ENCODE results near the gene MUC15. TPM values are rescaled to one million over a fixed set of nuclear protein-coding genes. Genes with fewer than 3 reads are reported as not detected.

MUC15 gene
- total RNA-seq, 1 experiment from 2014 or later: not detected

DNA sequence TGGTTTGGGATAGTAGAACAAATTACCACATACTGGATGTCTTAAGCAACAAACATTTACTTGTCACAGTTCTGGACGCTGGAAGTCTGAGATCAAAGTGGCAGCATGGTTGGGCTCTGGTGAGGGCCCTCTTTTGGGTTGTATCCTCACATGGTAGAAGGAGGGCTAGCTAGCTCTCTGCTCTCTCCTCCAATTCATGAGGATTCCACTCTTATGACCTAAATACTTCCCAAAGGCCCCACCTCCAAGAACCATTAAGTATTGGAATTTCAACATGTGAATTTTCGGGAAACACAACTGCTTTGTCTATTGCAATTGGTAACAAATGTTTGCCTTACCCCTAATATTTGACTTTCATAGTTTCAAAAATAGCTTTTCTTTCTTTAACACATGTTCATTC is 52.6 kb downstream of the MUC15 start:
- no peak overlapping the region for H3K4me3 Mint-ChIP-seq (ENCODE audit: unreplicated experiment)
- no peak overlapping the region for H3K27ac Mint-ChIP-seq (ENCODE audit: low read depth, unreplicated experiment)
- intact Hi-C loops (cut with micrococcal nuclease): no loop called here
- TF ChIP-seq CTCF (IDR thresholded peaks at IDR 0.05; ENCODE audit: unreplicated experiment): no peak
- ChIA-PET POLR2A (no interaction called here), CTCF (interaction anchor here (1.2 kb wide), 1 partner anchor 131 kb away, joined by 4 read pairs; no protein-coding TSS in a partner anchor)
- no peaks in the 10 kb centered on the region for H3K4me1 Mint-ChIP-seq (ENCODE audit: insufficient read depth, unreplicated experiment)
- H3K9me3 Mint-ChIP-seq (ENCODE audit: unreplicated experiment): no peaks in the 10 kb centered on the region
- no peak for DNase-seq (ENCODE audit: unreplicated experiment)
- H3K27me3 Mint-ChIP-seq (ENCODE audit: insufficient read depth, unreplicated experiment): peaks cover 65% of the 10 kb centered on the region
- BruUV-seq (replicated peaks): no TSS peak
- no peaks in the 10 kb centered on the region for H3K36me3 Mint-ChIP-seq (ENCODE audit: insufficient read depth, unreplicated experiment)

GRCh38 chr11:26512196-26512595 is 59.9 kb downstream of the MUC15 start:
- DNase-seq (ENCODE audit: unreplicated experiment): no peak
- H3K4me1 Mint-ChIP-seq (ENCODE audit: insufficient read depth, unreplicated experiment): no peaks in the 10 kb centered on the region
- no peaks in the 10 kb centered on the region for H3K9me3 Mint-ChIP-seq (ENCODE audit: unreplicated experiment)
- no peak for TF ChIP-seq CTCF (IDR thresholded peaks at IDR 0.05; ENCODE audit: unreplicated experiment)
- intact Hi-C loops (cut with micrococcal nuclease): no loop called here
- H3K27ac Mint-ChIP-seq (ENCODE audit: low read depth, unreplicated experiment): no peak overlapping the region
- ChIA-PET CTCF (interaction anchor here (0.8 kb wide), 1 partner anchor 647 kb away, joined by 3 read pairs; no protein-coding TSS in a partner anchor), POLR2A (interaction anchor here (0.7 kb wide), 1 partner anchor 126 kb away, joined by 3 read pairs; no protein-coding TSS in a partner anchor)
- no peak overlapping the region for H3K4me3 Mint-ChIP-seq (ENCODE audit: unreplicated experiment)
- no TSS peak for BruUV-seq (replicated peaks)
- H3K36me3 Mint-ChIP-seq (ENCODE audit: insufficient read depth, unreplicated experiment): no peaks in the 10 kb centered on the region
- H3K27me3 Mint-ChIP-seq (ENCODE audit: insufficient read depth, unreplicated experiment): peaks cover 69% of the 10 kb centered on the region

GRCh38 chr11:26510756-26511155 is 61.3 kb downstream of the MUC15 start:
- ChIA-PET CTCF (interaction anchor here (1.9 kb wide), 1 partner anchor 14 kb away, joined by 6 read pairs; no protein-coding TSS in a partner anchor), POLR2A (interaction anchor here (0.6 kb wide), 1 partner anchor 110 kb away, joined by 3 read pairs; no protein-coding TSS in a partner anchor)
- no peak for TF ChIP-seq CTCF (IDR thresholded peaks at IDR 0.05; ENCODE audit: unreplicated experiment)
- intact Hi-C loops (cut with micrococcal nuclease): no loop called here
- no peak for DNase-seq (ENCODE audit: unreplicated experiment)
- Mint-ChIP-seq H3K27ac (ENCODE audit: low read depth, unreplicated experiment) (no peak overlapping the region), H3K9me3 (ENCODE audit: unreplicated experiment) (no peaks in the 10 kb centered on the region), H3K36me3 (ENCODE audit: insufficient read depth, unreplicated experiment) (no peaks in the 10 kb centered on the region), H3K4me1 (ENCODE audit: insufficient read depth, unreplicated experiment) (no peaks in the 10 kb centered on the region), H3K4me3 (ENCODE audit: unreplicated experiment) (no peak overlapping the region), H3K27me3 (ENCODE audit: insufficient read depth, unreplicated experiment) (peaks cover 56% of the 10 kb centered on the region)
- BruUV-seq (replicated peaks): no TSS peak

DNA sequence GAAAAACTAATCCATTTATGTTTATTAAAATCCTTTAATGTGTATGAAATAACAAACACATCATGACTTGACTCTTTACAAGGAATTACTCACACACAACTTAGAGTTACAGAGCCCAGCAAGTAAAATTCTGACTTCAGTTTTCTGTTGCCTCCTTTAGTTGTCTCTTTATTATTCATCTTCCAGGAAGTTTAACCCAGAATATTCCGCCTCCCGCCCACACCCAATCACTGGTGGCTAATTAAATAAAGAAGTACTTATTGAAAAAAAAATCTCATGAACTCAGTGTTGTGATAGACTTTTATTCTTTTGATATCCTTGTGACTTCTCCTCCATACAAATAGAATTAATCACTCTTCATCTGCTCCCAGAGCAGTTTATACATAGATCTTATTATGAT is 61.9 kb downstream of the MUC15 start:
- no peaks in the 10 kb centered on the region for H3K4me1 Mint-ChIP-seq (ENCODE audit: insufficient read depth, unreplicated experiment)
- intact Hi-C loops (cut with micrococcal nuclease): no loop called here
- no peaks in the 10 kb centered on the region for H3K36me3 Mint-ChIP-seq (ENCODE audit: insufficient read depth, unreplicated experiment)
- DNase-seq (ENCODE audit: unreplicated experiment): no peak
- no peaks in the 10 kb centered on the region for H3K9me3 Mint-ChIP-seq (ENCODE audit: unreplicated experiment)
- H3K4me3 Mint-ChIP-seq (ENCODE audit: unreplicated experiment): no peak overlapping the region
- BruUV-seq (replicated peaks): no TSS peak
- peaks cover 59% of the 10 kb centered on the region for H3K27me3 Mint-ChIP-seq (ENCODE audit: insufficient read depth, unreplicated experiment)
- CTCF ChIA-PET: interaction anchor here (0.6 to 1.9 kb wide), 2 partner anchors 14 to 51 kb away, joined by 3 to 6 read pairs; no protein-coding TSS in a partner anchor
- POLR2A ChIA-PET: interaction anchor here (0.6 kb wide), 1 partner anchor 111 kb away, joined by 3 read pairs; no protein-coding TSS in a partner anchor
- no peak for TF ChIP-seq CTCF (IDR thresholded peaks at IDR 0.05; ENCODE audit: unreplicated experiment)
- H3K27ac Mint-ChIP-seq (ENCODE audit: low read depth, unreplicated experiment): no peak overlapping the region

Other genes with a start within 250 kb of the MUC15 start
- not detected in 2 replicates for gene ANO3, start 240.1 kb downstream of the MUC15 start, total RNA-seq (2022)
- gene SLC5A12, start 149.8 kb upstream of the MUC15 start, total RNA-seq (2022): not detected in 2 replicates

Data from MCF 10A (cell line).